NT2/D1 (cell line): Measurements from ENCODE around the gene NXPH3.

ENCODE experiments used
- DNase-seq: peaks from one replicate; pipeline ENCODE4 v3.0.0-alpha.2; 2011; ENCODE audit warnings: low read depth, low spot score
- H3K27me3 ChIP-seq: 2 replicates; pipeline ENCODE4 v1.6.0; 2011; ENCODE audit warnings: mild to moderate bottlenecking; ENCODE audit not compliant: insufficient read length, insufficient read depth
- H3K36me3 ChIP-seq: 2 replicates; pipeline ENCODE4 v1.6.1; 2011; ENCODE audit warnings: mild to moderate bottlenecking, low read length, mixed read lengths; ENCODE audit not compliant: insufficient read depth, insufficient read length
- H3K4me1 ChIP-seq: 2 replicates; pipeline ENCODE4 v1.5.1; 2011; ENCODE audit not compliant: insufficient read depth, insufficient read length
- H3K4me3 ChIP-seq: 2 replicates; pipeline ENCODE4 v1.5.1; 2011; ENCODE audit warnings: low read depth; ENCODE audit not compliant: insufficient read length
- H3K9ac ChIP-seq: 2 replicates; pipeline ENCODE4 v1.6.0; 2011; ENCODE audit warnings: low read depth; ENCODE audit not compliant: insufficient read length
- H3K9me3 ChIP-seq: 2 replicates; pipeline ENCODE4 v1.5.1; 2011; ENCODE audit warnings: mild to moderate bottlenecking, low read length; ENCODE audit not compliant: insufficient read depth
- SUZ12 ChIP-seq: IDR thresholded peaks from 2 replicates; pipeline ENCODE4 v1.6.1; 2011; ENCODE audit not compliant: insufficient read length, insufficient read depth; ENCODE audit errors: extremely low read depth
- YY1 ChIP-seq: IDR thresholded peaks from 2 replicates; pipeline ENCODE4 v1.6.1; 2011; ENCODE audit not compliant: insufficient read length, insufficient read depth
- ZNF274 ChIP-seq: IDR thresholded peaks from 2 replicates; pipeline ENCODE4 v1.6.1; 2011; ENCODE audit warnings: mild to moderate bottlenecking, low read depth, low read length

NXPH3 gene

DNA sequence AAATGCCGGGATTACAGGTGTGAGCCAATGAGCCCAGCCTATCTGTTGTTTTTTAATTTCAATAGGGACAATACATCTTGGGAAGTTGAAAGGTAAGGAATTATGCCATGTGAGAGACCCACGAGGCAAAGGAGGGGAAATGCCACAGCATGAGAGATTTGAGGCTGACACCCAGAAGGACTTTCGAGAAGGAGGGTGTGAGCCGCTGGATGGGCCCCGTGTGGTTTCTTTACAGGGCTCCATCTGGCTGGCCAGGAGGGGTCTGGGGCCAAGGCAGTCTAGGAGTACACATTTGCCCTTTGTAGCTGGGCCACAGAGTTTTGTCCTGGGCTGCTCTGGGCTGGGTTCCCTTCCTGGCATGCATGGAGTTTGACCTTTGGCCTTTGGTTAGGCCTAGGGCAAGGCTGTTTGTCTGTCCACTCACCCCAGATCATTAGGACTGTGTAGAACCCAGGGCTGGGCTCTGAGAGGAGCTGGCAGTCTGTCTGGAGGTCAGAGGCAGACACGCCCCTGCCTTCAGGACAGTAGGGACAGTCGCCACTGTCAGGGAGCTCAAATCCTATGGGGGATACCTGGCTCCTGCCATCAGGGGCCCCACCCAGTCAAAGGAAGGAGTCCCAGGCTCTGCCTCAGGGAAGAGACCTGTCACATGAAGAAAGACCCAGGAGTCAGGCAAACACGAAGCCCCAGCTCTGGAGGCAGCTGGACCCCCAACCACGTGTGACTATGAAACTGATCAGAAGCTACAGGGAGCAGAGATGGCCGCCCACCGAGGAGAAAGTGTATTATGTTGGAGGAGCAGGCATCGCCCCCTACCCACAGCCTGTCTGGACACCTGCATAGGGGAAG, 24.2 kb upstream of the NXPH3 start:
- peaks cover 28% of the 10 kb centered on the region for H3K4me1 ChIP-seq
- peaks cover 15% of the 10 kb centered on the region for H3K27me3 ChIP-seq

DNA sequence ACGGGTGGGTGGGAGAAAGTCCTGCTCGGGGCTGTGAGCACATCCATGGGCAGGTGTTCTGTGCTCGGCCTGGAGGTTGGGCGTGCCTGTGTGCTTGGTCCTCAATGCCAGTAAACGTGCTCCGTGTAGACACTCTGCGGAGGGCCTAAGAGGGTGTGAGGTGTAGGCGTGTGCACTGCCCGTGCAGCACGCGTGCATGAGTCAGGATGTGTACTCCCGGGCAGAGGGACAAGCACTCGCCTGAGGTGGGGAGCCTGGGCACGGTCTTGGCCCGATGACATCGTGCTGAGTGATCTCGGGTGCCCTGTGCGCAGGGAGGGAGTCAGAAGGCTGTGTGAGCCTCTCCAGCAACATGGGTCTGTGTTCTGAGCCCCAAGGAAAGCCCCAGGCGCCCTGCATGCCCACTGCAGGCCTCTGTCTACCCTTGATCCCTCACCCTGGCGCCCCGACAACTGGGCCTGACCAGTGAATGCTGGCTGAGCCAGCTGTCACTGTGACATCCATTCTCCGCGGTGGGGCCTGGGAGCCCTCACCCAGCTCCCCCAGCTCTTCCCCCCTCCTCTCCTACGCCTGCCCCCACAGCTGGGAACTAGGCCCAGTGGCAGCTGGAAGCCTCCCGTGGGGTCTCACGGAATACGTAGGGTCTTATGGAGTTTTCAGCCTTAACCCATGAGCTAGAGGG, 23.5 kb upstream of the NXPH3 start:
- Histone ChIP-seq H3K4me3 (no peak overlapping the region), H3K4me1 (peaks cover 22% of the 10 kb centered on the region), H3K36me3 (no peaks in the 10 kb centered on the region), H3K27me3 (peaks cover 17% of the 10 kb centered on the region), H3K9me3 (no peaks in the 10 kb centered on the region), H3K9ac (no peak overlapping the region)
- TF ChIP-seq SUZ12, result no peak
- no peak for DNase-seq

More for the DNA sequence above, 24.2 kb upstream of the NXPH3 start:
- no peak overlapping the region for H3K9ac ChIP-seq
- H3K36me3 ChIP-seq, result no peaks in the 10 kb centered on the region
- DNase-seq, result no peak
- no peak overlapping the region for H3K4me3 ChIP-seq
- TF ChIP-seq SUZ12 (no peak), YY1 (no peak), ZNF274 (no peak)
- no peaks in the 10 kb centered on the region for H3K9me3 ChIP-seq

- Histone ChIP-seq H3K4me1 (peaks cover 10% of the 10 kb centered on the region), H3K27me3 (peaks cover 23% of the 10 kb centered on the region), H3K9ac (no peak overlapping the region), H3K4me3 (no peak overlapping the region), H3K9me3 (no peaks in the 10 kb centered on the region), H3K36me3 (no peaks in the 10 kb centered on the region)
- DNase-seq, result no peak
- TF ChIP-seq YY1 (no peak), ZNF274 (no peak), SUZ12 (no peak)
Observed at GRCh38 chr17:49553676-49554335, 21.9 kb upstream of the NXPH3 start.

- no peak for TF ChIP-seq ZNF274
- no peak for TF ChIP-seq YY1
- no peak for TF ChIP-seq SUZ12
- Histone ChIP-seq H3K9ac (no peak overlapping the region), H3K9me3 (no peaks in the 10 kb centered on the region), H3K27me3 (peaks cover 23% of the 10 kb centered on the region), H3K4me3 (no peak overlapping the region), H3K36me3 (no peaks in the 10 kb centered on the region), H3K4me1 (peaks cover 7% of the 10 kb centered on the region)
- no peak for DNase-seq
Observed at GRCh38 chr17:49554694-49555494, 20.8 kb upstream of the NXPH3 start.

DNA sequence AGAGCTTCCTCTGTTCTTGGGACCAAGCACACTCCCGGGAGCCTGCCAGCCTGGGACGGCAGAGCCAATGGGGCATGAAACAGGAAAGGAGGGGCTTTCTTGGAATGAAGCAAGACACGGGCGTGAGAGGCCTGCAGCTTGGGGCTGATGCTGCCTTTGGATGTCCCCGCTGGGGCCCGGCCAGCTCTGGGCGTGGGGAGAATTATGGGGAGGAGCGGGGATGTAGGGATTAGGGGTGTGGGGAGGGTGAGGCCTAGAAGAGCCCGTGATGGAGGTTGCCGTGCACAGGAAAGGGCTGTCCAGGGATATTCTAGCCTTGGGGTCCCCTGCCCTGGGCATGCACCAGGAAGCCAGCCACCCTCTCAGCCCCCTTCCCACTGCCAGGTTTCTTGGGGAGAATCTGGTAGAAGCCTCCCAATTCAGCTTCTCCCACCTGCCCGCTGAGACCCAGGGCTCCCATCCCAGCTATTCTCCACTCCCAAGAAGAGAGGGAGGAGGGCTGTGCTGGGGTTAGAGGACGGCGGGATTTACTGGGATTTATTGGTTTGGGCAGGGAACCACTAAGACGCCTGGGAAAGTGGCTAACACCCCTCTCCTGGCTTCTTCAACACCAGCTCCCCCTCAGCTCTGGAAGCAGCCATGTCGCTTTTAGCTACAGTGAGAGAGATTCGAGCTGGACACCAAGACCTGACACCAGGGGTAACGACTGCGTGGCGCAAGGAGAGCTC, 20.0 kb upstream of the NXPH3 start:
- no peak for TF ChIP-seq SUZ12
- no peak for TF ChIP-seq YY1
- TF ChIP-seq ZNF274, result no peak
- Histone ChIP-seq H3K4me3 (no peak overlapping the region), H3K9me3 (no peaks in the 10 kb centered on the region), H3K9ac (no peak overlapping the region), H3K4me1 (peaks cover 2% of the 10 kb centered on the region), H3K27me3 (peaks cover 23% of the 10 kb centered on the region), H3K36me3 (no peaks in the 10 kb centered on the region)
- no peak for DNase-seq

GRCh38 chr17:49556223-49556943, 19.3 kb upstream of the NXPH3 start:
- TF ChIP-seq YY1 (no peak), ZNF274 (no peak), SUZ12 (no peak)
- Histone ChIP-seq H3K9ac (peak overlapping the region; percentile 16), H3K27me3 (peaks cover 23% of the 10 kb centered on the region), H3K4me1 (peaks cover 2% of the 10 kb centered on the region), H3K4me3 (no peak overlapping the region), H3K9me3 (no peaks in the 10 kb centered on the region), H3K36me3 (no peaks in the 10 kb centered on the region)
- DNase-seq, result peak; percentile 58
